Right lobe of liver (tissue), 6 donors: ENCODE results near the gene CDH4. TPM values are rescaled to one million over a fixed set of nuclear protein-coding genes. Genes with fewer than 3 reads are reported as not detected.
A peak's percentile ranks its signal among the peaks of the same experiment; 100 is the strongest.

Experiments
- ATAC-seq, 4 donors: fragments of 200-7000 bp; cut with Tn5 transposase; one replicate each; pipeline ENCODE4 v1.9.1; 2020; ENCODE audit warnings: mild to moderate bottlenecking in 4 of 4, moderate library complexity in 4 of 4
- DNase-seq, 3 donors: peaks; one replicate each; pipeline ENCODE4 v3.0.0-alpha.2; 2020
- H3K27ac ChIP-seq, 3 donors: fragments of 200-600 bp; one replicate each; pipeline ENCODE4 v1.8.0; 2022
- H3K27me3 ChIP-seq, 2 donors: fragments of 200-600 bp; one replicate each; pipeline ENCODE4 v1.8.0; 2022
- H3K36me3 ChIP-seq, 4 donors: fragments of 200-600 bp; sonication (generic) in 1 of 4; one replicate each; pipeline versions ENCODE4 v1.5.1 to v1.8.0; 2017 to 2022; ENCODE audit warnings: control low read depth in 1 of 4
- H3K4me1 ChIP-seq, 4 donors: fragments of 200-600 bp; sonication (generic) in 1 of 4; one replicate each; pipeline versions ENCODE4 v1.5.1 to v1.8.0; 2017 to 2022; ENCODE audit warnings: control low read depth in 1 of 4
- H3K4me3 ChIP-seq, 3 donors: fragments of 200-600 bp; one replicate each; pipeline ENCODE4 v1.8.0; 2022
- H3K9me3 ChIP-seq, 4 donors: fragments of 200-600 bp; sonication (generic) in 1 of 4; one replicate each; pipeline versions ENCODE4 v1.5.1 to v1.8.0; 2017 to 2022; ENCODE audit warnings: control low read depth in 1 of 4
- POLR2A ChIP-seq: fragments of 450-650 bp; IDR thresholded peaks from one replicate; pipeline ENCODE4 v1.6.1; 2017; ENCODE audit warnings: antibody characterized with exemption, mild to moderate bottlenecking
- WGBS: methylation state at CpG from one replicate; pipeline ENCODE4 v1.1.6; 2018; ENCODE audit warnings: low coverage, low lambda C conversion rate; ENCODE audit not compliant: insufficient coverage; ENCODE audit errors: missing lambda C conversion rate; 5-methylcytosine and 5-hydroxymethylcytosine counted together
- intact Hi-C, 2 donors: fragments of 100-400 bp; cut with DNase I; formaldehyde crosslinking; loops; one replicate each; pipeline versions ENCODE4 v1.11.2 to v1.14.1; 2022
- total RNA-seq, 6 experiments: library from RNA; depleted of rRNA in 2 of 6; stranded (reverse); fragments of >200 nt in 2 of 6; fragmentation: NEBNext Ultra II Directional in 3 of 6; extraction: Animal tissue kit (Norgen Biotek cat#: 25700) in 3 of 6; gene quantifications; one replicate each; pipeline versions ENCODE4 v1.1.0 to v1.2.4, GENCODE V29; 2016 to 2023
- TF ChIP-seq, protein P1 (sequence below), 4 donors: fragments of 200-600 bp in 3 of 4; fragments of 450-650 bp in 1 of 4; IDR thresholded peaks; one replicate each; pipeline versions ENCODE4 v1.5.1 to v1.8.0; 2016 to 2022; ENCODE audit warnings: antibody characterized with exemption in 4 of 4, mild to moderate bottlenecking in 2 of 4
- donor health status: DM: no; HTN: yes; CAD: no.
- donor health status: DM: no; HTN: no; CAD: no.
- donor health status: DM: no; HTN: no; CAD: no.
- donor health status: DM: no; HTN: yes; CAD: no.
- donor health status: DM: no; HTN: yes; CAD: no.

Gene CDH4
- total RNA-seq, 6 experiments from 2014 or later: 0.02 to 0.14 (median 0.09) TPM; not detected in 3

DNA sequence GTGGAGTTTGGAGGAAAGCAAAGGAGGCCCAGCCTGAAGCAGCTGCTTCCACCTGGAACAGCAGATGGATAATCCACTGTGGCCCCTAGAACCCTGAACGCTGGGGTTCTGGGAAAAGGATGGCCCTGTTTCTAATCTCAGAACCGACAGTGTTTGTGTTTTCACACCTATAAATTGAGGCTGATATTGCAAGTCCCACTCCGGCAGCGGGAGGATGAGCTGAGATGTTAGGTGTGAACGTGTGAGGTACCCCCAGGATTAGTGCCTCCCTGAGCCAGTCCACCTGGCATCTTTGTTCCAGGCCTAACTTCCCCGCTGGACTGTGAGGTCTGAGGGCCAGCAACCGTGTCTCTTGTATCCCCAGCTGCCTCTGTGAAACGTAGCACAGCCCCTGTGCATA lies 7.8 kb upstream of the CDH4 start:
- intact Hi-C loops: no loop called here
- no peaks in the 10 kb centered on the region for H3K9me3 ChIP-seq
- ATAC-seq (no peak), DNase-seq (no peak)
- H3K36me3 ChIP-seq: no peaks in the 10 kb centered on the region
- 33% methylated on average over 6 of the region's 8 CpGs for WGBS
- TF ChIP-seq, protein P1, sequence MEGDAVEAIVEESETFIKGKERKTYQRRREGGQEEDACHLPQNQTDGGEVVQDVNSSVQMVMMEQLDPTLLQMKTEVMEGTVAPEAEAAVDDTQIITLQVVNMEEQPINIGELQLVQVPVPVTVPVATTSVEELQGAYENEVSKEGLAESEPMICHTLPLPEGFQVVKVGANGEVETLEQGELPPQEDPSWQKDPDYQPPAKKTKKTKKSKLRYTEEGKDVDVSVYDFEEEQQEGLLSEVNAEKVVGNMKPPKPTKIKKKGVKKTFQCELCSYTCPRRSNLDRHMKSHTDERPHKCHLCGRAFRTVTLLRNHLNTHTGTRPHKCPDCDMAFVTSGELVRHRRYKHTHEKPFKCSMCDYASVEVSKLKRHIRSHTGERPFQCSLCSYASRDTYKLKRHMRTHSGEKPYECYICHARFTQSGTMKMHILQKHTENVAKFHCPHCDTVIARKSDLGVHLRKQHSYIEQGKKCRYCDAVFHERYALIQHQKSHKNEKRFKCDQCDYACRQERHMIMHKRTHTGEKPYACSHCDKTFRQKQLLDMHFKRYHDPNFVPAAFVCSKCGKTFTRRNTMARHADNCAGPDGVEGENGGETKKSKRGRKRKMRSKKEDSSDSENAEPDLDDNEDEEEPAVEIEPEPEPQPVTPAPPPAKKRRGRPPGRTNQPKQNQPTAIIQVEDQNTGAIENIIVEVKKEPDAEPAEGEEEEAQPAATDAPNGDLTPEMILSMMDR (IDR thresholded peaks at IDR 0.05): no peak
- no peak for TF ChIP-seq POLR2A
- no peaks in the 10 kb centered on the region for H3K27me3 ChIP-seq
- no peak overlapping the region for H3K27ac ChIP-seq
- H3K4me3 ChIP-seq: no peak overlapping the region
- no peaks in the 10 kb centered on the region for H3K4me1 ChIP-seq

DNA sequence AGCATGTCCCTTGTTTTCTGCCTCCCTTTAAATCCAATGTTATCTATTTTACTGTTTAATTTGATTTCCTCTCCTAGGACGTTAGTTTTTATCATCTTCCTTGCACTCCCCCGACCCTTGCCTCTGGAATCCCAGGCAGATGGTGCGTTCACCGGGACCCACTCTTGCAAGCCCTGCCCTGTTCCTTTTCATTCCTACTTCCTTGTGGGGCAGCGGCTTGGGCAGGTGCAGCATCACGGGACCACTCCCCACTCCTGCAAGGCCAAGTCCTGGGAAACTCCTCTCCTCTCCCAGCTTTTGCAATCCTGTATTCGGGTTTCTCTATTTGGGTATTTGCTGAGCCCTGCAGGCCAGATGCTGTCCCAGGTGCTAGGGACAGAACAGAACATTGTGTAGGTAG lies 5.8 kb upstream of the CDH4 start:
- intact Hi-C loops: no loop called here
- ATAC-seq: no peak
- H3K9me3 ChIP-seq: no peaks in the 10 kb centered on the region
- no peak overlapping the region for H3K4me3 ChIP-seq
- no peak for DNase-seq
- H3K27ac ChIP-seq: no peak overlapping the region
- H3K4me1 ChIP-seq: no peaks in the 10 kb centered on the region
- WGBS: 37% methylated on average over 7 of the region's 7 CpGs
- TF ChIP-seq, protein P1 (IDR thresholded peaks at IDR 0.05): no peak
- no peak for TF ChIP-seq POLR2A
- no peaks in the 10 kb centered on the region for H3K27me3 ChIP-seq
- H3K36me3 ChIP-seq: no peaks in the 10 kb centered on the region

DNA sequence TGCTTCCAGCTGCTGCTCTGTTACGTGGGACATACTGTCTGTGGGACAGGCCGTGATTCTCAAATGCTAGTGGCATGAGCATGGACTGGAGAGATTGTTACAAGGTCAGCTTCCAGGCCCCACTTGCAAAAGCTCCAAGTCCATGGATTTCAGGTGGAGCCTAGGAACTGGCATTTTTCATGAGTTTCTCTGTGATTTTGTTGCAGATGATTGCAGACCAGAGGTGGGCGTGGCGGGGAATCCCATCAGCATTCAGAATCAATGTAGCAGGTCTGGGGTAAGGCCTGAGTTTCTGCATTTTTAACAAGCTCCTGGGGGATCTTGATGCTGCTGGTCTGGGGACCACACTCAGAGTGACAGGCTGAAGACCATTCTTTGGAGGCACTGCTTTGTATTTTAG lies 2.4 kb upstream of the CDH4 start:
- TF ChIP-seq, protein P1 (IDR thresholded peaks at IDR 0.05): no peak
- TF ChIP-seq POLR2A: no peak
- H3K27ac ChIP-seq: no peak overlapping the region
- no peaks in the 10 kb centered on the region for H3K27me3 ChIP-seq
- no peaks in the 10 kb centered on the region for H3K9me3 ChIP-seq
- DNase-seq: no peak
- peaks cover 0 to 11% (median 0%) of the 10 kb centered on the region in 4 donors for H3K4me1 ChIP-seq
- WGBS: no CpG with 5 or more reads among the region's 4 CpGs
- no peaks in the 10 kb centered on the region for H3K36me3 ChIP-seq
- intact Hi-C loops: no loop called here
- H3K4me3 ChIP-seq: no peak overlapping the region
- ATAC-seq: no peak

DNA sequence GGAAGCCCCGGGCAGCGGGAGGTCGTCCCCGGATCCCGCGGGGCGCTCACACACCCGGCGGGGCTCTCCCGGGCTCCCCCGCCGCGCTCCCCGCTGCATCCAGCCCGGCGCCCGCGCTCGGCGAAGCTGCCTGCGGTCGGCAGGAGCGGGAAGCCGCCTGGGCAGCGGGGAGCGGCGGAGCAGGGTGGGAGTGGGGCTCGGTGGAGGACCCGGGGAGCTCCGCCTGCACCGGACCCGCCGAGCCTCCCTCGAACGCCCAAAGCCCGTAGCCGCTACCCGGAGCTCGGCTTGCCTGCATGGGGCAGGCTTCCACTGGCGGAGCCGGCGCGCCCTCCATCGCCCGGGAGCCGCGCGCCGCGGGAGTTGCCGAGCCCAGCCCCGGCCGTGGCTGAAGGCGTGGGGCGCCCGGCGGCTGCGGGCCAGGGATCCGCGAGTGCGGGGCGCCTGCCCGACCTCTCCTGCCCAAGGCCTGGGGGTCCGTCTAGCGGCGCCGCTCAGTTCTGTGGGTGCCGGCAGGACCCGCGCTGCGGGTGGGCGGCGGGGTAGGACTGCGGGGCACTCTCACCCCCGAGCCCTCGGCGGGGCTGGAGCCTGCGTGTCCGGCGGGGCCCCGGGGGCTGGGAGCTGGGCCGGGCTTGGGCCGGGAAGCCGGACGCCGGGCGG lies 671 bp downstream of the CDH4 start:
- ATAC-seq: peak in 1 of 4 donors; percentile 44
- no peak for DNase-seq
- H3K27me3 ChIP-seq: no peaks in the 10 kb centered on the region

More for the DNA sequence above, 671 bp downstream of the CDH4 start:
- intact Hi-C loops: no loop called here
- H3K4me3 ChIP-seq: peak overlapping the region in 1 of 3 donors; percentile 26
- H3K4me1 ChIP-seq: peaks cover 0 to 11% (median 0%) of the 10 kb centered on the region in 4 donors
- H3K36me3 ChIP-seq: no peaks in the 10 kb centered on the region
- H3K9me3 ChIP-seq: no peaks in the 10 kb centered on the region
- TF ChIP-seq, protein P1 (IDR thresholded peaks at IDR 0.05): no peak
- no peak for TF ChIP-seq POLR2A
- no peak overlapping the region for H3K27ac ChIP-seq
- WGBS: no CpG with 5 or more reads among the region's 87 CpGs
